ENCODE measurements around the gene EFL1.

DNA sequence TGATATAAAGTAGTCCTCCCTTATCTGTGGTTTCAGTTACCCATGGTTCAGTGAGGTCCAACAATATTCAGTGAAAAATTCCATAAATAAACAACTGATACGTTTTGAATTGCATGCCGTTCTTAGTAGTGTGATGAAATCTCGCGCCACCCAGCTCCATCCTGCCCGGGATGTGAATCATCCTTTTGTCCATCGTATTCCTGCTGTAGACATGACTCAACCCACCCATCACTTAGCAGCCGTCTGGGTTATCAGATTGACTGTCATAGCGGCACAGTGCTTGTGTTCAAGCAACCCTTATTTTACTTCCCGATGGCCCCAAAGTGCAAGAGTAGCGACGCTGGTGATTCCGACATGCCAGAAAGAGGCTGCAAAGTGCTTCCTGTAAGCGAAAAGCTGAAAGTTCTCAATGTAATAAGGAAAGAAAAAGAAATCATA, 168.7 kb downstream of the EFL1 start:
- TF ChIP-seq, protein P1, sequence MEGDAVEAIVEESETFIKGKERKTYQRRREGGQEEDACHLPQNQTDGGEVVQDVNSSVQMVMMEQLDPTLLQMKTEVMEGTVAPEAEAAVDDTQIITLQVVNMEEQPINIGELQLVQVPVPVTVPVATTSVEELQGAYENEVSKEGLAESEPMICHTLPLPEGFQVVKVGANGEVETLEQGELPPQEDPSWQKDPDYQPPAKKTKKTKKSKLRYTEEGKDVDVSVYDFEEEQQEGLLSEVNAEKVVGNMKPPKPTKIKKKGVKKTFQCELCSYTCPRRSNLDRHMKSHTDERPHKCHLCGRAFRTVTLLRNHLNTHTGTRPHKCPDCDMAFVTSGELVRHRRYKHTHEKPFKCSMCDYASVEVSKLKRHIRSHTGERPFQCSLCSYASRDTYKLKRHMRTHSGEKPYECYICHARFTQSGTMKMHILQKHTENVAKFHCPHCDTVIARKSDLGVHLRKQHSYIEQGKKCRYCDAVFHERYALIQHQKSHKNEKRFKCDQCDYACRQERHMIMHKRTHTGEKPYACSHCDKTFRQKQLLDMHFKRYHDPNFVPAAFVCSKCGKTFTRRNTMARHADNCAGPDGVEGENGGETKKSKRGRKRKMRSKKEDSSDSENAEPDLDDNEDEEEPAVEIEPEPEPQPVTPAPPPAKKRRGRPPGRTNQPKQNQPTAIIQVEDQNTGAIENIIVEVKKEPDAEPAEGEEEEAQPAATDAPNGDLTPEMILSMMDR (IDR thresholded peaks at IDR 0.05) = no peak
- no peak for TF ChIP-seq POLR2A (IDR thresholded peaks at IDR 0.05)

Data from body of pancreas (tissue), 4 donors.